Bronchial epithelial cell (primary cell): Measurements from ENCODE around the gene CACNA1C. TPM values are rescaled to one million over a fixed set of nuclear protein-coding genes. Genes with fewer than 3 reads are reported as not detected.

Experiments
- DNase-seq: peaks from one replicate; pipeline ENCODE4 v3.0.0-alpha.2; 2010; ENCODE audit warnings: low read depth
- FAIRE-seq: peaks from 2 replicates; lab custom pipeline; 2011; peaks lifted over from hg19 to GRCh38; lab: Jason Lieb, UNC
- H3K27me3 ChIP-seq: 2 replicates; pipeline ENCODE4 v1.5.1; 2011; ENCODE audit warnings: low read length; ENCODE audit not compliant: control insufficient read depth, insufficient read depth
- H3K36me3 ChIP-seq: 2 replicates; pipeline ENCODE4 v1.5.1; 2011; ENCODE audit warnings: low read length; ENCODE audit not compliant: control insufficient read depth, insufficient read depth
- H3K4me3 ChIP-seq: 2 replicates; pipeline ENCODE4 v1.5.1; 2011; ENCODE audit warnings: mild to moderate bottlenecking, low read depth, low read length, control low read depth
- CTCF ChIP-seq: IDR thresholded peaks from 2 replicates; pipeline ENCODE4 v1.5.1; 2011; ENCODE audit warnings: mild to moderate bottlenecking, moderate library complexity, low read length, control low read depth, inconsistent platforms; ENCODE audit not compliant: insufficient read depth, severe bottlenecking
- total RNA-seq: library from RNA; depleted of rRNA; stranded (reverse); fragments of >200 nt; gene quantifications from 2 replicates; pipeline ENCODE4 v1.2.1, GENCODE V29; 2014

The CACNA1C gene
- total RNA-seq, 1 donor from 2014 or later, result not detected

- FAIRE-seq, result no peak
Measured at GRCh38 chr12:2246358-2246757, 193.6 kb downstream of the CACNA1C start.

GRCh38 chr12:2247120-2247519 lies 194.3 kb downstream of the CACNA1C start:
- TF ChIP-seq CTCF, result no peak
- H3K27me3 ChIP-seq, result no peaks in the 10 kb centered on the region
- H3K4me3 ChIP-seq, result no peak overlapping the region
- DNase-seq (no peak), FAIRE-seq (no peak)
- no peaks in the 10 kb centered on the region for H3K36me3 ChIP-seq

More at GRCh38 chr12:2246358-2246757, 193.6 kb downstream of the CACNA1C start:
- Histone ChIP-seq H3K36me3 (no peaks in the 10 kb centered on the region), H3K4me3 (no peak overlapping the region), H3K27me3 (no peaks in the 10 kb centered on the region)
- DNase-seq, result no peak
- no peak for TF ChIP-seq CTCF

GRCh38 chr12:2247596-2247995 lies 194.8 kb downstream of the CACNA1C start:
- Histone ChIP-seq H3K27me3 (no peaks in the 10 kb centered on the region), H3K36me3 (no peaks in the 10 kb centered on the region), H3K4me3 (no peak overlapping the region)
- FAIRE-seq, result no peak
- TF ChIP-seq CTCF, result no peak
- no peak for DNase-seq

GRCh38 chr12:2248087-2248900 lies 195.5 kb downstream of the CACNA1C start:
- Histone ChIP-seq H3K36me3 (no peaks in the 10 kb centered on the region), H3K27me3 (no peaks in the 10 kb centered on the region), H3K4me3 (no peak overlapping the region)
- DNase-seq (no peak), FAIRE-seq (peak; percentile 64)
- TF ChIP-seq CTCF, result no peak

- Histone ChIP-seq H3K27me3 (no peaks in the 10 kb centered on the region), H3K4me3 (no peak overlapping the region), H3K36me3 (no peaks in the 10 kb centered on the region)
- no peak for FAIRE-seq
- no peak for DNase-seq
- TF ChIP-seq CTCF, result no peak
Measured at GRCh38 chr12:2248901-2249381, 196.2 kb downstream of the CACNA1C start.
